PC-9 (cell line): ENCODE results near the gene KIAA1191.

Experiments
- EZH2 ChIP-seq: fragments of 200-600 bp; sonication (generic); IDR thresholded peaks from 2 replicates; pipeline ENCODE4 v1.8.0; 2017; ENCODE audit warnings: antibody characterized with exemption, low read depth
- TF ChIP-seq, protein P1 (sequence below): fragments of 200-600 bp; sonication (generic); conservative IDR thresholded peaks from 2 replicates; pipeline ENCODE4 v1.6.1; 2017; ENCODE audit warnings: mixed run types, antibody characterized with exemption, mild to moderate bottlenecking, moderate library complexity

DNA sequence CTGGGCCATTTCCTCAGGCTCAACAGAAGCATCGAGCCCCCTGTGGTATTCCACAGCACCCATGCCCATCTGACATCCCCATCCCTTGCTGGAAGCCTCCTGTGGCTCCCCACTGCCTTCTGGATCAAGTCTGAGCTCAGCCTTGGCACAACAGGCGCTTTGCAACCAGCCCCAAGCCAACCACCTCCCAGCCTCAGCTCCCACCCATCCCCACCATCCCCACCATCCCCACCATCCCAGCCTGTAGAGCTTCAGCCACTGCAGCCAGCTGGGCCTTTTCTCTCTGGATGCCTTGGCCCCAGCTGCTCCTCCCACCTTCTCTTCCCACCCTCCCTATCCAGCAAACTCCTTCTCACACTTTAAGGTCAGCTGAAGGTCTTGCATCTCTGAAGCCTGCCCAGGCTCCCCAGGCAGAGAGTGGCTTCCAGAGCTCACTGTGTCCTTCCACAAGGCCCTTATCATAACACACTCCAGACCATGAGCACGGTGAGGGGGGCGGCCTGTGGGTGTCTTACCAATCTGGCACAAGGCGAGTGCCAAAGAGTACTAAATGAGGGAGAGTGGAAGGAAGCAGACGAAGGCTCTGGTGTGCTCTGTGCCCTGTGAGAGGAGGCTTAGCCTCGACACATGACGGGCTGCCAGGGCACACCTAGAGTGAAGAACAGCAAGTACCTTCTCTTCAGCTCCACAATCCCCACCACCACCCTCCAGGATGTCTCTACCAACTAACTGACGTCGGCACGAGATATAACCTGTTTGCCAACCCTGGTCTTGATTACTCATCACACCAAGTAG lies 33.5 kb upstream of the KIAA1191 start:
- TF ChIP-seq, protein P1, sequence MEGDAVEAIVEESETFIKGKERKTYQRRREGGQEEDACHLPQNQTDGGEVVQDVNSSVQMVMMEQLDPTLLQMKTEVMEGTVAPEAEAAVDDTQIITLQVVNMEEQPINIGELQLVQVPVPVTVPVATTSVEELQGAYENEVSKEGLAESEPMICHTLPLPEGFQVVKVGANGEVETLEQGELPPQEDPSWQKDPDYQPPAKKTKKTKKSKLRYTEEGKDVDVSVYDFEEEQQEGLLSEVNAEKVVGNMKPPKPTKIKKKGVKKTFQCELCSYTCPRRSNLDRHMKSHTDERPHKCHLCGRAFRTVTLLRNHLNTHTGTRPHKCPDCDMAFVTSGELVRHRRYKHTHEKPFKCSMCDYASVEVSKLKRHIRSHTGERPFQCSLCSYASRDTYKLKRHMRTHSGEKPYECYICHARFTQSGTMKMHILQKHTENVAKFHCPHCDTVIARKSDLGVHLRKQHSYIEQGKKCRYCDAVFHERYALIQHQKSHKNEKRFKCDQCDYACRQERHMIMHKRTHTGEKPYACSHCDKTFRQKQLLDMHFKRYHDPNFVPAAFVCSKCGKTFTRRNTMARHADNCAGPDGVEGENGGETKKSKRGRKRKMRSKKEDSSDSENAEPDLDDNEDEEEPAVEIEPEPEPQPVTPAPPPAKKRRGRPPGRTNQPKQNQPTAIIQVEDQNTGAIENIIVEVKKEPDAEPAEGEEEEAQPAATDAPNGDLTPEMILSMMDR: no peak
- TF ChIP-seq EZH2: no peak
